Nephron progenitor cell (in vitro differentiated cells): Measurements from ENCODE around the gene ATP5MC3.

Source experiments
- DNase-seq: peaks from one replicate; pipeline ENCODE4 v3.0.0; 2021
- H3K27ac Mint-ChIP-seq: 2 replicates; pipeline ENCODE4 v1.8.0; 2021; ENCODE audit warnings: mild to moderate bottlenecking, moderate library complexity, mixed read lengths
- H3K27me3 Mint-ChIP-seq: 2 replicates; pipeline ENCODE4 v1.8.0; 2021; ENCODE audit warnings: mild to moderate bottlenecking, low read depth, mixed read lengths; ENCODE audit not compliant: poor library complexity
- H3K36me3 Mint-ChIP-seq: 2 replicates; pipeline ENCODE4 v1.8.0; 2021; ENCODE audit warnings: low read depth, mixed read lengths
- H3K4me1 Mint-ChIP-seq: 2 replicates; pipeline ENCODE4 v1.8.0; 2021; ENCODE audit warnings: mixed read lengths
- H3K4me3 Mint-ChIP-seq: 2 replicates; pipeline ENCODE4 v1.8.0; 2021; ENCODE audit warnings: mild to moderate bottlenecking, moderate library complexity, mixed read lengths
- H3K9me3 Mint-ChIP-seq: 2 replicates; pipeline ENCODE4 v1.8.0; 2021; ENCODE audit warnings: mild to moderate bottlenecking, moderate library complexity, mixed read lengths
- TF ChIP-seq, protein P1 (sequence below): fragments of 200-600 bp; sonication (generic); IDR thresholded peaks from 2 replicates; pipeline ENCODE4 v1.5.0; 2021; ENCODE audit warnings: antibody characterized with exemption

Gene ATP5MC3

DNA sequence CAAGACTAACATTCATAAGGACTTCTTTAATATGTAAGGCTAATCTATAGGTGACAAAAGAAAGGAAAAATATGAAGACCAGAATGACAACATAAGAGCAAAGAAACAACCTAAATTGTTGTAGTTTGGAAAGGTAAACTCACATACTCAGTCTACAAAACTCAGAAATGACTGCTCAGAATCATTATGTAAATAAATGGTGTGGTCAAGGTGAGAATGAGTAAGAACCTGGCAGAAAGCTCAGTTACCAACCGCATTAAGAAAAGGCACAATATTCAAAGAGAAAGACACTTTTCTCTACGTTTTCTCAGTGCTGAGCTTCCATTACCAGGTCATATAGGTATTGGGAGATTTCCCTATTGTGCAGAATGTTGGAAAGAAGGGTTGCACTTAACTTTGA, 29.3 kb downstream of the ATP5MC3 start:
- no peaks in the 10 kb centered on the region for H3K4me1 Mint-ChIP-seq
- no peak overlapping the region for H3K4me3 Mint-ChIP-seq
- no peak for DNase-seq
- H3K27me3 Mint-ChIP-seq: no peaks in the 10 kb centered on the region
- H3K36me3 Mint-ChIP-seq: peaks cover 64% of the 10 kb centered on the region
- no peak overlapping the region for H3K27ac Mint-ChIP-seq
- TF ChIP-seq, protein P1, sequence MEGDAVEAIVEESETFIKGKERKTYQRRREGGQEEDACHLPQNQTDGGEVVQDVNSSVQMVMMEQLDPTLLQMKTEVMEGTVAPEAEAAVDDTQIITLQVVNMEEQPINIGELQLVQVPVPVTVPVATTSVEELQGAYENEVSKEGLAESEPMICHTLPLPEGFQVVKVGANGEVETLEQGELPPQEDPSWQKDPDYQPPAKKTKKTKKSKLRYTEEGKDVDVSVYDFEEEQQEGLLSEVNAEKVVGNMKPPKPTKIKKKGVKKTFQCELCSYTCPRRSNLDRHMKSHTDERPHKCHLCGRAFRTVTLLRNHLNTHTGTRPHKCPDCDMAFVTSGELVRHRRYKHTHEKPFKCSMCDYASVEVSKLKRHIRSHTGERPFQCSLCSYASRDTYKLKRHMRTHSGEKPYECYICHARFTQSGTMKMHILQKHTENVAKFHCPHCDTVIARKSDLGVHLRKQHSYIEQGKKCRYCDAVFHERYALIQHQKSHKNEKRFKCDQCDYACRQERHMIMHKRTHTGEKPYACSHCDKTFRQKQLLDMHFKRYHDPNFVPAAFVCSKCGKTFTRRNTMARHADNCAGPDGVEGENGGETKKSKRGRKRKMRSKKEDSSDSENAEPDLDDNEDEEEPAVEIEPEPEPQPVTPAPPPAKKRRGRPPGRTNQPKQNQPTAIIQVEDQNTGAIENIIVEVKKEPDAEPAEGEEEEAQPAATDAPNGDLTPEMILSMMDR: no peak
- peaks cover 6% of the 10 kb centered on the region for H3K9me3 Mint-ChIP-seq

DNA sequence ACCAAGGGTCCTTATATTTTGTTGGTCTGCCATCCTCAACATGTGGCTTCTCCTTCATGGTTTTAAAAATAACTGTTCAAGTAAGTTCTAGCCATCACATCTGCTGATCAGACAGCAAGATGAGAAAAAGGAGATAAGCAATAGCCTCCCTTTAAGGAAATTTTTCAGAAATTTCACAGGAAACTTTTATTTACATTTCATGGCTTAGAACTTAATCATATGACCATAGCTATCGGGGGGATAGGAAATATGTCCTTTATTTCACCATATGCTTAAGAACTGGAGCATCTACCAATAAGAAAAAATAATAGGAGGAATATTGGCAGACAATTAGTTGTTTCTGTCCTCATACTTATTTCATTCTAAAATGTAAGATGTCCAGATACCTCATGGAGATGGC, 29.7 kb downstream of the ATP5MC3 start:
- Mint-ChIP-seq H3K27ac (no peak overlapping the region), H3K36me3 (peaks cover 59% of the 10 kb centered on the region), H3K4me1 (no peaks in the 10 kb centered on the region), H3K9me3 (peaks cover 4% of the 10 kb centered on the region), H3K4me3 (no peak overlapping the region), H3K27me3 (no peaks in the 10 kb centered on the region)
- no peak for DNase-seq
- TF ChIP-seq, protein P1: no peak

DNA sequence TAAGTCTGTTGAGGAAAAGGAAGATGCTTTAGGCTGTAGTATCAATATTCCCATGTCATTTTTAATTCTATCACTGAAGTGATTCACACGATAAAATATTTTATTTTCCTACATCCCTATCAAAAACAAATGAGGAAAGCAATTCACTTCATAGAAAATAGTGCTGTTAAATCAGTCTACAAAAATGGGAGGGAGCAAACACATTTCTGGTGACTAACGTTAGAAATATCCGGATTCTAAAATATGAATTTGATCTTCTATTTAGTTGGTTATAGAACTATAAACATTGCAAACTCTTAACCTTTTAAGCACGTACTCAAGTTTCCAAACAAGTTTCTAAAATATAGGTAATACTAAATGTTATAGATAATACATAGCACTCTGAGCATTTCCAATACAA, 34.3 kb downstream of the ATP5MC3 start:
- TF ChIP-seq, protein P1: no peak
- Mint-ChIP-seq H3K27me3 (no peaks in the 10 kb centered on the region), H3K36me3 (peaks cover 77% of the 10 kb centered on the region), H3K4me1 (no peaks in the 10 kb centered on the region), H3K27ac (no peak overlapping the region), H3K9me3 (peaks cover 4% of the 10 kb centered on the region), H3K4me3 (no peak overlapping the region)
- DNase-seq: no peak

DNA sequence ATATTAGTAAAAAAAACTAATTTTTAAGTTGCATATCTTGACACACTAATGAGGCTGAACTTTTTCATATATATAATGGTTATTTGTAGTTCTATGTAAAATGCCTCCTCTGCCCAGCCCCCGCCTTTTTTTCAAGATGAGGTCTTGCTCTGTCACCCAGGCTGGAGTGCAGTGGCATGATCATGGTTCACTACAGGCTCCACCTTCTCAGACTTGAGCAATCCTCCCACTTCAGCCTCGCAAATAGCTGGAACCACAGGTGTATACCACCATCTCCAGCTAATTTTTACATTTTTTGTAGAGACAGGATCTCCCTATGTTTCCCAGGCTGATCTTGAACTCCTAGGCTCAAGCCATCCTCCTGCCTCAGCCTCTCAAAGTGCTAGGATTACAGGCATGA, 37.8 kb downstream of the ATP5MC3 start:
- Mint-ChIP-seq H3K36me3 (peaks cover 70% of the 10 kb centered on the region), H3K27ac (no peak overlapping the region), H3K27me3 (no peaks in the 10 kb centered on the region), H3K4me3 (no peak overlapping the region), H3K4me1 (no peaks in the 10 kb centered on the region), H3K9me3 (peaks cover 4% of the 10 kb centered on the region)
- no peak for DNase-seq
- TF ChIP-seq, protein P1: no peak

DNA sequence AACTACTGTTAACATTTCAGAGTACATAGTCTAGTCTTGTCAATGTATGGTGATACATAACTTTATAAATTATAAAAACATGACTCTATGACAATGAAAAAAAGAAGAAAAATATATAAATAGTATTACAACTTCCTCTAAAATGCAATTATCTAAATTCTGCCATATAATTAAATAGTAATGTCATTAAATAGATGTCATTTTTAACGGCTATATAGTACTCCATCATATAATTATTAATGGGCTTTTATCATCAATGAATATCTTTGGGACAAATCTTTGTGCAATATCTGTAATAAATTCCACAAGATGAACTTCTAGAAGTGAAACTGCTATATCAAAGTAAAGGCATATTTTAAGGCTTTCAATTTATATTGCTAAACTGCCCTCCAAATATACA, 38.3 kb downstream of the ATP5MC3 start:
- TF ChIP-seq, protein P1: no peak
- H3K27me3 Mint-ChIP-seq: no peaks in the 10 kb centered on the region
- no peak overlapping the region for H3K27ac Mint-ChIP-seq
- peaks cover 71% of the 10 kb centered on the region for H3K36me3 Mint-ChIP-seq
- no peak for DNase-seq
- H3K4me1 Mint-ChIP-seq: no peaks in the 10 kb centered on the region
- peaks cover 4% of the 10 kb centered on the region for H3K9me3 Mint-ChIP-seq
- no peak overlapping the region for H3K4me3 Mint-ChIP-seq

DNA sequence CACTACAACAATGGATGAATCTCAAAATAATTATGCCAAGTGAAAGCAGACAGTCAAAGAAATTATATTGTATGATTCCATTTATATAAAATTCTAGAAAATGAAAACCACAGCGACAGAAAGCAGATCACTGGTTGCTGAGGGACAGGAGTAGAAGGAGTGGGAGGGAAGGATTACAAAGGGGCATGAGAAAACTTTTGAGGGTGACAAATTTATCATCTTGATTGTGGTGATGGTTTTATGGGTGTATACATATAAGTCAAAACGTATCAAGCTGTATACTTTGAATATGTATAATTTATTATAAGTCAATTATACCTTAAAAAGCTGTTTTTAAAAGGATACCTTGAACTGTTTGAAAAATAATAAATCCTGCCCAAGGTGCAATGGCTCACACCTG, 41.2 kb downstream of the ATP5MC3 start:
- no peak overlapping the region for H3K27ac Mint-ChIP-seq

More for the DNA sequence above, 41.2 kb downstream of the ATP5MC3 start:
- no peak for DNase-seq
- Mint-ChIP-seq H3K9me3 (peaks cover 4% of the 10 kb centered on the region), H3K27me3 (no peaks in the 10 kb centered on the region), H3K4me3 (no peak overlapping the region), H3K4me1 (no peaks in the 10 kb centered on the region), H3K36me3 (peaks cover 85% of the 10 kb centered on the region)
- TF ChIP-seq, protein P1: no peak
